H9 (cell line): ENCODE measurements around the gene BOLA2B. TPM values are rescaled to one million over a fixed set of nuclear protein-coding genes. Genes with fewer than 3 reads are reported as not detected.

Source experiments
- DNase-seq: peaks from one replicate; pipeline ENCODE4 v3.0.0-alpha.2; 2017
- H2AFZ ChIP-seq: one replicate; pipeline ENCODE4 v1.6.1; 2013; ENCODE audit warnings: mild to moderate bottlenecking, low read length, control low read depth, moderate library complexity
- H2AK5ac ChIP-seq: 2 replicates; pipeline ENCODE4 v1.6.1; 2013; ENCODE audit warnings: low read length, control low read depth, mixed read lengths; ENCODE audit not compliant: insufficient read length
- H2BK120ac ChIP-seq: one replicate; pipeline ENCODE4 v1.6.1; 2013; ENCODE audit warnings: low read depth, mild to moderate bottlenecking, low read length, control low read depth, inconsistent platforms; ENCODE audit not compliant: poor library complexity, severe bottlenecking
- H2BK12ac ChIP-seq: 2 replicates; pipeline ENCODE4 v1.6.1; 2013; ENCODE audit warnings: low read length, control low read depth, mixed read lengths, low read depth; ENCODE audit not compliant: insufficient read length
- H2BK15ac ChIP-seq: 2 replicates; pipeline ENCODE4 v1.6.1; 2013; ENCODE audit warnings: low read depth, low read length, control low read depth
- H2BK20ac ChIP-seq: one replicate; pipeline ENCODE4 v1.6.1; 2013; ENCODE audit warnings: low read depth, mild to moderate bottlenecking, low read length, control low read depth, inconsistent platforms; ENCODE audit not compliant: poor library complexity, severe bottlenecking
- H2BK5ac ChIP-seq: 2 replicates; pipeline ENCODE4 v1.6.1; 2013; ENCODE audit warnings: low read length, control low read depth, mixed read lengths; ENCODE audit not compliant: insufficient read length
- H3K14ac ChIP-seq: 2 replicates; pipeline ENCODE4 v1.6.1; 2013; ENCODE audit warnings: low read length, control low read depth; ENCODE audit not compliant: insufficient read depth
- H3K18ac ChIP-seq: 2 replicates; pipeline ENCODE4 v1.6.1; 2013; ENCODE audit warnings: low read depth, mild to moderate bottlenecking, mixed read lengths, low read length, control low read depth; ENCODE audit not compliant: insufficient read length
- H3K23ac ChIP-seq: 2 replicates; pipeline ENCODE4 v1.6.1; 2013; ENCODE audit warnings: low read length, control low read depth, mixed read lengths, low read depth; ENCODE audit not compliant: insufficient read length
- H3K23me2 ChIP-seq: 2 replicates; pipeline ENCODE4 v1.6.1; 2013; ENCODE audit warnings: low read depth, mild to moderate bottlenecking, mixed read lengths, low read length, control low read depth; ENCODE audit not compliant: insufficient read length, poor library complexity, severe bottlenecking
- H3K27ac ChIP-seq: 2 replicates; pipeline ENCODE4 v1.5.1; 2013; ENCODE audit warnings: low read length, control low read depth, mixed read lengths, low read depth; ENCODE audit not compliant: insufficient read length
- H3K27me3 ChIP-seq: 2 replicates; pipeline ENCODE4 v1.6.1; 2013; ENCODE audit warnings: low read length, control low read depth, inconsistent platforms; ENCODE audit not compliant: insufficient read depth
- H3K4ac ChIP-seq: 2 replicates; pipeline ENCODE4 v1.6.1; 2013; ENCODE audit warnings: low read depth, mild to moderate bottlenecking, control low read depth, inconsistent platforms, low read length, moderate library complexity
- H3K4me1 ChIP-seq: 2 replicates; pipeline ENCODE4 v1.6.1; 2013; ENCODE audit warnings: low read length, control low read depth, inconsistent platforms; ENCODE audit not compliant: insufficient read depth
- H3K4me2 ChIP-seq: 2 replicates; pipeline ENCODE4 v1.6.1; 2013; ENCODE audit warnings: low read length, control low read depth, mixed read lengths; ENCODE audit not compliant: insufficient read length, insufficient read depth
- H3K56ac ChIP-seq: 2 replicates; pipeline ENCODE4 v1.6.1; 2013; ENCODE audit warnings: low read depth, mild to moderate bottlenecking, mixed read lengths, low read length, control low read depth; ENCODE audit not compliant: insufficient read length
- H3K79me1 ChIP-seq: 2 replicates; pipeline ENCODE4 v1.6.1; 2013; ENCODE audit warnings: low read depth, mild to moderate bottlenecking, moderate library complexity, low read length, control low read depth, inconsistent platforms; ENCODE audit not compliant: insufficient read depth, poor library complexity, severe bottlenecking
- H3K79me2 ChIP-seq: 2 replicates; pipeline ENCODE4 v1.6.1; 2013; ENCODE audit warnings: low read length, control low read depth, inconsistent platforms; ENCODE audit not compliant: insufficient read depth
- H3K9ac ChIP-seq: 2 replicates; pipeline ENCODE4 v1.6.1; 2013; ENCODE audit warnings: low read length, control low read depth, mixed read lengths; ENCODE audit not compliant: insufficient read length; ENCODE audit errors: extremely low read depth
- H3K9me3 ChIP-seq: one replicate; pipeline ENCODE4 v1.6.1; 2013; ENCODE audit warnings: low read depth, low read length, inconsistent platforms; ENCODE audit not compliant: control insufficient read depth
- H3T11ph ChIP-seq: one replicate; pipeline ENCODE4 v1.6.1; 2013; ENCODE audit warnings: mild to moderate bottlenecking, low read length, control low read depth, inconsistent platforms
- H4K20me1 ChIP-seq: one replicate; pipeline ENCODE4 v1.6.1; 2013; ENCODE audit not compliant: control insufficient read depth, insufficient read length, insufficient read depth
- H4K5ac ChIP-seq: 2 replicates; pipeline ENCODE4 v1.6.1; 2013; ENCODE audit warnings: low read depth, mild to moderate bottlenecking, mixed read lengths, low read length, control low read depth; ENCODE audit not compliant: insufficient read length
- H4K8ac ChIP-seq: replicated peaks from 2 replicates; pipeline ENCODE4 v1.6.1; 2013; ENCODE audit warnings: low read length, control low read depth, mixed read lengths, low read depth; ENCODE audit not compliant: insufficient read length
- H4K91ac ChIP-seq: 2 replicates; pipeline ENCODE4 v1.6.1; 2013; ENCODE audit warnings: low read depth, mild to moderate bottlenecking, moderate library complexity, mixed read lengths, low read length, control low read depth; ENCODE audit not compliant: insufficient read length
- H3K27ac Mint-ChIP-seq, 3 experiments: 2 replicates in 2 of 3; 3 replicates in 1 of 3; pipeline ENCODE4 v1.8.0; 2020 to 2021; ENCODE audit warnings: mixed read lengths in 3 of 3, mild to moderate bottlenecking in 1 of 3, moderate library complexity in 1 of 3
- H3K27me3 Mint-ChIP-seq: 2 replicates; pipeline ENCODE4 v1.8.0; 2021; ENCODE audit warnings: low read depth, mild to moderate bottlenecking, moderate library complexity, mixed read lengths
- H3K36me3 Mint-ChIP-seq, 3 experiments: 2 replicates in 2 of 3; 3 replicates in 1 of 3; pipeline ENCODE4 v1.8.0; 2020 to 2021; ENCODE audit warnings: low read depth in 3 of 3, mixed read lengths in 3 of 3; ENCODE audit not compliant: insufficient read depth in 1 of 3
- H3K4me1 Mint-ChIP-seq, 2 experiments: 2 replicates each; pipeline ENCODE4 v1.8.0; 2020; ENCODE audit warnings: mixed read lengths in 2 of 2
- H3K4me3 Mint-ChIP-seq, 2 experiments: 2 replicates in 1 of 2; 3 replicates in 1 of 2; pipeline ENCODE4 v1.8.0; 2020 to 2021; ENCODE audit warnings: mild to moderate bottlenecking in 2 of 2, mixed read lengths in 2 of 2, moderate library complexity in 1 of 2
- H3K9me3 Mint-ChIP-seq, 2 experiments: 2 replicates in 1 of 2; 3 replicates in 1 of 2; pipeline ENCODE4 v1.8.0; 2020; ENCODE audit warnings: mild to moderate bottlenecking in 2 of 2, mixed read lengths in 2 of 2, moderate library complexity in 1 of 2
- CTCF ChIP-seq: fragments of 200-600 bp; sonication (generic); conservative IDR thresholded peaks from 3 replicates; pipeline ENCODE4 v1.8.0; 2021; ENCODE audit warnings: antibody characterized with exemption, mild to moderate bottlenecking
- WGBS: extraction: QIAGEN DNeasy Blood & Tissue Kit; methylation state at CpG from one replicate; pipeline ENCODE4 v1.1.7; 2013; ENCODE audit warnings: missing lambda C conversion rate, low lambda C conversion rate, mixed read lengths; ENCODE audit not compliant: insufficient read length; ENCODE audit errors: extremely low coverage; 5-methylcytosine and 5-hydroxymethylcytosine counted together
- total RNA-seq: library from RNA; stranded (reverse); gene quantifications from 2 replicates; pipeline ENCODE4 v1.2.1, GENCODE V29; 2021

BOLA2B gene
- total RNA-seq, 1 experiment from 2014 or later: 218 TPM

GRCh38 chr16:30186444-30186781 is 7.1 kb downstream of the BOLA2B start:
- peaks cover 0 to 1% (median 0%) of the 10 kb centered on the region in 3 experiments; a peak in 2 of 7 replicates for H3K36me3 Mint-ChIP-seq
- Histone ChIP-seq H3K4me1 (no peaks in the 10 kb centered on the region), H2BK12ac (no peak overlapping the region), H2AFZ (no peak overlapping the region), H4K8ac (no peak overlapping the region), H3K9me3 (no peaks in the 10 kb centered on the region), H2BK20ac (no peak overlapping the region), H2BK120ac (no peak overlapping the region), H3K79me2 (no peaks in the 10 kb centered on the region), H3K23ac (no peak overlapping the region), H3K79me1 (no peaks in the 10 kb centered on the region), H3K56ac (no peak overlapping the region), H3K18ac (no peak overlapping the region), H2BK15ac (no peak overlapping the region), H3K27ac (no peak overlapping the region), H3K4me2 (no peak overlapping the region), H2BK5ac (no peak overlapping the region), H4K91ac (no peak overlapping the region), H3T11ph (no peak overlapping the region), H3K27me3 (peaks cover 4% of the 10 kb centered on the region; the same call in 1 of the 2 replicates), H2AK5ac (no peak overlapping the region), H3K23me2 (peaks cover 4% of the 10 kb centered on the region), H3K14ac (no peak overlapping the region), H3K4ac (no peak overlapping the region), H4K5ac (no peak overlapping the region), H4K20me1 (peaks cover 4% of the 10 kb centered on the region), H3K9ac (no peak overlapping the region)
- no peaks in the 10 kb centered on the region for H3K9me3 Mint-ChIP-seq
- no CpG with 5 or more reads among the region's 9 CpGs for whole genome bisulfite sequencing
- H3K27me3 Mint-ChIP-seq: peaks cover 26% of the 10 kb centered on the region
- H3K4me3 Mint-ChIP-seq: no peak overlapping the region
- peaks cover 4 to 17% of the 10 kb centered on the region in 2 experiments for H3K4me1 Mint-ChIP-seq
- DNase-seq: no peak
- no peak overlapping the region for H3K27ac Mint-ChIP-seq
- TF ChIP-seq CTCF: no peak
